Measurements from ENCODE around the gene APOM. TPM values are rescaled to one million over a fixed set of nuclear protein-coding genes. Genes with fewer than 3 reads are reported as not detected.
A peak's percentile ranks its signal among the peaks of the same experiment; 100 is the strongest.

Gene APOM
- total RNA-seq, result 0.22 and 0.40 TPM in 2 replicates

- DNase-seq (ENCODE audit: low read depth in 2 of 2), result no peak
These were observed at the start of gene APOM for GRCh38 chr6:31655349-31656237. Gene APOM, plus strand, starts transcription at chr6:31655894. Its CDS starts 73 bp downstream, at chr6:31655967.

DNA sequence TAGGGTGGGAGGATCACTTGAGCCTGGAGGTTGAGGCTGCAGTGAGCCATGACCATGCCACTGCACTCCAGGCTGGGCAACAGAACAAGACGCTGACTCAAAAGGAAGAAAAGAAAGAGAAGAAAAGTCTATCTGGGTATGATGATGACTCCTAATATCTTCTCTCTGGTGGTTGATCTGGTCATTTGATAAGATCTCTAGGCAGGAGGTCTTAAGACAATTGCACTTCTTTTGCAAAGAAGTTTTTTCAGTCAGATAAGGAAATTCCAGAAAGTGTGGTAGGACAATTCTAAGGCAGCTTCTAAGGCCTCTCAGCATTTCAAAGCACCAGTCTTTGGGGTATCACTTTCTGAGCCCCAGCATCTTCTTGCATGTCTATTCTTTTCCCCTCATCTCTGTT lies 48.4 kb upstream of the APOM start:
- no peak for DNase-seq (ENCODE audit: low read depth in 2 of 2)

DNA sequence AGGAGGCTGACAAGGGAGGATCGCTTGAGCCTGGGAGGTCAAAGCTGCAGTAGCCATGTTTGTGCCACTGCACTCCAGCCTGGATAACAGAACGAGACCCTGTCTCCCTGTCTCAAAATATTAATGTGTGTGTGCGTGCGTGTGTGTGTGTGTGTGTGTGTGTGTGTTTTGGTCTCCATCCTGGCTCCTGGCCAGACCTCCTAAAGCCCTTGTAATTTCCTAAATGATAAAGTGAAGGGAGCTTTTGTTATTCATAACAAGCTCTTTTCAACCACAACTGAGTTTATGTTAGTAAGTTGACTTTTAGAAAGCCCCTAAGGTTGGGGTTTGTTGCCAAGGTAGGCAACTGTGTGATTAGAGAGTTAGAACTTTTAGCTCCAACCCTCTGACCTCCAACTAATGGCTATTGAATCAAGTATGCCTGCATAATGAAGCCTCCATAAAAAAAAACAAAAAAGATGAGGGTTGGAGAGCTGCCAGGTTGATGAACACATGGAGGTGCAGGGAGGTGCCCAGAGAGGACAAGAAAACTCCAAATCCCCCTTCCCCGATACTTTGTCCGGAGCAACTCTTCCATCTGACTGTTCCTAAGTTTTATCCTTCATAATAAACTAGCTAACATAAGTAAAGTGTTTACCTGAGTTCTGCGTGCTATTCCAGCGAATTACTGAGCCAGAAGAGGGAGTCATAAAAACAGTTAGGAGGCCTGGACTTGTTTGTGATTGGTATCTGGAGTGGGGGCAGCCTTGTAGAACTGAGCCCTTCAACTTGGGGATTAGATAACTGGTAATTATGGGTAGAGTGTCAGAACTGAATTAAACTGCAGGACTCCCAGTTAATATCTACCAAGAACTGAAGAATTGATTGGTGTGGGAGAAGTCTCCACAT lies 45.9 kb upstream of the APOM start:
- DNase-seq (ENCODE audit: low read depth in 2 of 2), result no peak

DNA sequence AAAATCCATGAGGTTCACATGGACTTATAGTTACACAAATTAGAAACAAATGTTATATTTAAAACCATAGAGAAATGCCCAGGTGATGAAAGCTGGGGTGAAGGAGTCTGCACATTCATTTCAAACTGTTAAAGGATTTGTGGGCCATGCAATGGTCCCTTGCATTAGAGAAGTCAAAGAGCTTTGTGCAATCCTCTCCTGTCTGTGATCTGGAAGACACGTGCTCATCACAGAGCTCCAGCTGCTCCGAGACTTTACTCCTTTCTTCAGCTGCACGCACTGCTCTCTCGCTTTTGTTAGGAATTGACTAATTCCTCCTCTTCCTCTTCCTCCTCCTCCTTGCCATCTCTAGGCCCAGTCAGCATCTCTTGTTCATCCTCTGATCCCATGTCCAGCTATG lies 44.7 kb upstream of the APOM start:
- DNase-seq (ENCODE audit: low read depth in 2 of 2), result no peak

DNA sequence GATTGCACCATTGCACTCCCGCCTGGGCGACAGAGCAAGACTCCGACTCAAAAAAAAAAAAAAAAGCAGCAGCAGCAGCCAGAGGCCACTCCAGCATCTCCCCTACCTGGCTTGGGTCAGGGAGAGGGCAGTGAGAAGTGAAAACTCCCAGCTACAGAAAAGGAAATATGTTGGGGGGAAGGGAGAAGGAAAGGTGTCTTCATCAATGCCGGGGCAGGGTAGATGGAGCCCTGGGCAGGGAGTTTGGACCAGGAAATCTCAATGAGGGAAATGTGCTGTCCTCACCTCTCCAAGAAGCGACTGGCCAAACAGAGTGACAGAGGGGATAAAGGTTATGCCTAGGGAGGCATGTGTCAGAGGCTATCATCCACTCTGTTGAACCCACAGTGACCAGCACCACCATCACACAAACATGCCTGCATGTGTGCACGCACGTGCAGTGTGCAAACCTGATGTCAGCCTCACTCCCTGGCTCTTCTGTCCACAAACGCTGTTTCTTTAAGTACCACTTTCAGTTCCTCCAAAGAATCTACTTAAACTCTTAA lies 41.5 kb upstream of the APOM start:
- DNase-seq (ENCODE audit: low read depth in 2 of 2), result no peak

- DNase-seq (ENCODE audit: low read depth in 2 of 2), result no peak
These were observed 40.8 kb upstream of the APOM start, which contains the start of gene AIF1 for GRCh38 chr6:31614684-31615578. Gene AIF1, plus strand, starts transcription at chr6:31615234. Its CDS starts 96 bp downstream, at chr6:31615330.

- DNase-seq (ENCODE audit: low read depth in 2 of 2), result no peak
These were observed 39.9 kb upstream of the APOM start for GRCh38 chr6:31615748-31616147.

DNA sequence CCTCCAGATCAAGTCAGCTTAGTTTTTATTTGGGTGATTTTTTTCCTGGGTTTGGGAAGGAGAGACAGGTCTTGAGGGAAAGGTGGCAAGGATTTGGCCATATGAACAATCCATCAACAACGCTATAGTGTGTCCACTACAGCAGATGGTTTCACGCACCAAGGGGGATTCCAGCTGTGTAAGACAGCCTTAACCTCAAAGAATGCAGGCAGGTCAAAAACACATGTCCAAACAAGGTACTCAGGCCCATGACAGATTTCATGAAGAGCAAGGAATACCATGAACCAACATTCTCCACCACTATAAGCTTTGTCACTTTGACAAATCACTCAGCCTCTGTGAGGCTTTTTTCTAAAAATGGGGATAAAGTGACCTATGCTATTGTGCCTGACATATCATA lies 38.7 kb upstream of the APOM start:
- no peak for DNase-seq (ENCODE audit: low read depth in 2 of 2)

DNA sequence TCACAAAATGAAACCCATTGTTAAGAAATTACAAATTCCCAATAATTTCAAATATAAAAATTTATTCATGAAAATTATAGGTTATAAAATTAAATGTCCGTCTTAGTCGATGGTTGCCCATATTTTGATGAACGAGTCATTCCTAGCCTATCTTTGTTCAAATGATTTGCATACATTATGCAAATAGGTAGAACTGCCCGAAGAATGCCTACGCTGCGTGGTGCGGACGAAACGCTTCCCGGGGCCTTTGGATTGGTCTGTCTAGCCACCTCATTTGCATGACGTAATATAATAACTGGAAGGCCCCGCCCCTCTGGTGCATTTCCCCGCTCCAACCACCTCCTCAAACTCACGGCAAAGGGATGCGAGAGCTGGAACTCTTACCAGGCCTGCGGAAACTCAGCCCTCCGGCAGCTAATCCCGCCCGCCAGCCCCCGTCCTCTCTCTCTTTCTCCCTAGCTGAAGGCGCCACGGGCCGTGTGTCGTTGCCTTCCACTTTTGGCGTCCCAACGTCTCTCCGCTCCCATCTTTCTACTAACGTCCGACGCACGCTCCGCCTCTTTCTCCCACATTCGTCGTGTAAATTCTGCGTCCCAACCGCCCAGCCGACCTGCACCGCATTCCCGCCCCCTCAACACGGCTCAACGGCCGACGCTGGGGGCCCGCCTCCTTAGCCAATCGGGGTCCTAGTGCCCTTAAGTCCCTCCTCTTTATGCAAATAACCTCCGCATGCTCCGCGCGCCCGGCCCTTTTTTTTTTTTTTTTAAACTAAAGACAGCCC lies 35.7 kb upstream of the APOM start:
- peak; percentile 99 to 100 for DNase-seq (ENCODE audit: low read depth in 2 of 2)

GRCh38 chr6:31620586-31621319 lies 34.9 kb upstream of the APOM start, which contains the start of gene PRRC2A:
Gene PRRC2A, plus strand, starts transcription at chr6:31620715. Its CDS starts 2,075 bp downstream, at chr6:31622790.
- DNase-seq (ENCODE audit: low read depth in 2 of 2), result no peak

DNA sequence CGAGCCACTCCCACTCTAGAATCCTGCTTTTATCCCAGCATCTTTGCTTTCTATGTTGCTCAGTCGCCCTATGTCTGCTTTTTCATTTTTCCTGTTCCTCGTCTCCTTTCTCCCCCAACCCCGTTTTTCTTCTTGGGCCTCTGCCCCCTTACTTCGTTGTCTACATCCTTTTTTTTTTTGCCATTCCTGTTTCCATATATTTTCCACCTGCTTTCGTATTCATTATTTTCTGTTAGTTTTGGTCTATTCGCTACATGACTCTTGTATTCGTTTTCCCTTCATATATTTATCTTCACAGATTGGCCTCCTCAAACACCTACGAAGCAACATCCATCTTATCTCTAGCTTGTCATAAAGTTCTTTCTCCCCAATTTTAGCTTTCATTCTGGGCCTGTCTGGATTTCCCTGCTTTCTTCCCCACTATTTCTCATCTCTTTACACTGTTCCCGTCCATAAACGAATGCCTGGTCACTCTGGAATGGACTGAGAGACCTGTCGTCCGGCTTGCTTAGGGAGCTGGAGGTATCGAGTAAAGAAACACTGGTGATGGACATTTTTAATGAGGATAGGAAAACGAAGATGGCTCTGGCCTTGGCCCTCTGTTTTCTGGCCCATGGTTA lies 34.3 kb upstream of the APOM start:
- no peak for DNase-seq (ENCODE audit: low read depth in 2 of 2)

GRCh38 chr6:31621991-31622390 lies 33.7 kb upstream of the APOM start:
- DNase-seq (ENCODE audit: low read depth in 2 of 2), result no peak

GRCh38 chr6:31622684-31623091 lies 33.0 kb upstream of the APOM start:
- DNase-seq (ENCODE audit: low read depth in 2 of 2), result no peak

- DNase-seq (ENCODE audit: low read depth in 2 of 2), result no peak
These were observed 31.6 kb upstream of the APOM start for GRCh38 chr6:31624070-31624469.

DNA sequence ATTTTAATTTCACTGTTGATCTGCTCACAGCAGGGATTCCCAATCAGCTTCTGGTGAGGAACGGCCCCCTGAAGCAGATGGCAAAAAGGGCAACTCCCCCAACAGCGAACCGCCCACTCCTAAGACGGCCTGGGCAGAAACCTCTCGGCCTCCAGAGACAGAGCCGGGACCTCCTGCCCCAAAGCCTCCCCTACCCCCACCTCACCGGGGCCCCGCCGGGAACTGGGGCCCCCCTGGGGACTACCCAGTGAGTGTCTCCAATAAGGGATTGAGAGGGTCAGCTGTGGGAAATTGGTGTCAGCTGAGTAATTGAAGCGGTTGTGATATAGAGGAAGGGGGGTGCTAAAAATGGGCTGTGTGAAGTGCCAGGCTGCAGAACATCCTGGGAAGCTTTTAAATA lies 28.7 kb upstream of the APOM start:
- no peak for DNase-seq (ENCODE audit: low read depth in 2 of 2)

DNA sequence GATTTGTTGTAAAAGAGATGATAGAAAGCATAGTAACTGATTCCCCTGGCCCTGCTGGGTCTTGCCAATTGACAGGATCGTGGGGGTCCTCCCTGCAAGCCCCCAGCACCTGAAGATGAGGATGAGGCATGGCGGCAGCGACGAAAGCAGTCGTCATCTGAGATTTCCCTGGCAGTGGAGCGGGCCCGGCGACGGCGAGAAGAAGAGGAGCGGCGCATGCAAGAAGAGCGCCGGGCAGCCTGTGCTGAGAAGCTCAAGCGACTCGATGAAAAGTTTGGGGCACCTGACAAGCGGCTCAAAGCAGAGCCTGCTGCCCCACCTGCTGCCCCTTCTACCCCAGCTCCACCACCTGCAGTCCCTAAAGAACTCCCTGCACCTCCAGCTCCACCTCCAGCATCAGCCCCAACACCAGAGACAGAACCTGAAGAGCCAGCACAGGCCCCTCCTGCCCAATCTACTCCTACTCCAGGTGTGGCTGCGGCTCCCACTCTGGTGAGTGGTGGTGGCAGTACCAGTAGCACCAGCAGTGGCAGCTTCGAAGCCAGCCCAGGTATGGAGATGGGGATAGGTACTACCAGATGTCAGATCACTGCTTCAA lies 27.9 kb upstream of the APOM start:
- DNase-seq (ENCODE audit: low read depth in 2 of 2), result no peak

- no peak for DNase-seq (ENCODE audit: low read depth in 2 of 2)
These were observed 26.7 kb upstream of the APOM start for GRCh38 chr6:31629014-31629413.

DNA sequence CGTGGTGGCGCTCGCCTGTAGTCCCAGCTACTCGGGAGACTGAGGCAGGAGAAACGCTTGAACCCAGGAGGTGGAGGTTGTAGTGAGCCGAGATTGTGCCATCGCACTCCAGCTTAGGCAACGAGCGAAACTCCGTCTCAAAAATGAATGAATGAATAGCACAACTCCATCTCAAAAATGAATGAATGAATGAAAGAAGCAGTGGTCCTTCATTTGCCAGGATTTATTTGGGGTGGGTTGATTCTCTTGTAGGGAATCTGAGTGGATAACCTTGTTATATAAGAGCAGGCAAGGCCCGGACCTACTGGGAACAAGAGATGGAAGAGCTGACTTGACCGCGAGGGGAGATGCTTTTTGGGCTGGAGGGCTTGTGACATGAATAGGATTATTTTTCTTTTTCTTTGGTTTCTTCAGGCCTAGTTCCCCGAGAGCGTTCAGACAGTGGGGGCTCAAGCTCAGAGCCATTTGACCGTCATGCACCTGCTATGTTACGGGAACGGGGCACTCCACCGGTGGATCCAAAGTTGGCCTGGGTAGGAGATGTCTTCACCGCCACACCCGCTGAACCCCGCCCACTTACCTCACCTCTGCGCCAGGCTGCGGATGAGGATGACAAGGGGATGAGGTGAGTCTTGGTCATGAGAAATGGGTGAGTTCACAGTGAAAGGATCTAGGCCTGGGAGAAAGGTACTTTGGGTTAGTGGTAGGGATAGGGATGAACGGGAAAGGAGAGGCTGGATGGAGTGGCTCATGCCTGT lies 25.3 kb upstream of the APOM start:
- DNase-seq (ENCODE audit: low read depth in 2 of 2), result no peak
